ENCODE data around the gene VIPAS39. TPM values are rescaled to one million over a fixed set of nuclear protein-coding genes. Genes with fewer than 3 reads are reported as not detected.

Gene VIPAS39
- total RNA-seq, 1 experiment from 2014 or later, result 18.5 TPM

GRCh38 chr14:77457115-77457521, 283 bp downstream of the VIPAS39 start:
- H3K79me2 ChIP-seq (ENCODE audit: insufficient read depth, low read length), result peaks cover 13% of the 10 kb centered on the region; the same call in 1 of the 2 replicates
- H3T11ph ChIP-seq (ENCODE audit: low read length), result no peak overlapping the region
- H2BK12ac ChIP-seq (ENCODE audit: insufficient read length, low read depth, low read length), result no peak overlapping the region
- H3K4ac ChIP-seq (ENCODE audit: low read depth, low read length), result no peak overlapping the region
- H2BK20ac ChIP-seq (ENCODE audit: low read depth, low read length, poor library complexity, severe bottlenecking), result no peak overlapping the region
- peaks cover 4% of the 10 kb centered on the region for H3K23me2 ChIP-seq (ENCODE audit: insufficient read length, low read depth, low read length, poor library complexity, severe bottlenecking)
- peaks cover 24 to 40% (median 36%) of the 10 kb centered on the region in 3 experiments for H3K36me3 Mint-ChIP-seq (ENCODE audit: insufficient read depth in 1 of 3, low read depth in 3 of 3)
- H2BK5ac ChIP-seq (ENCODE audit: insufficient read length, low read length), result no peak overlapping the region
- no peak for TF ChIP-seq CTCF (conservative IDR thresholded peaks at IDR 0.05)
- H3K23ac ChIP-seq (ENCODE audit: insufficient read length, low read depth, low read length), result no peak overlapping the region
- H3K4me3 Mint-ChIP-seq, result peak overlapping the region; percentile 100
- no peaks in the 10 kb centered on the region; the same call in 1 of the 2 replicates for H3K4me1 ChIP-seq (ENCODE audit: insufficient read depth, low read length)
- no peak overlapping the region for H2AFZ ChIP-seq (ENCODE audit: low read length)
- H3K4me1 Mint-ChIP-seq, result peaks cover 20 to 22% of the 10 kb centered on the region in 2 experiments
- no peak overlapping the region for H2BK15ac ChIP-seq (ENCODE audit: low read depth, low read length)
- peak overlapping the region; percentile 9 for H3K27ac ChIP-seq (ENCODE audit: insufficient read length, low read depth, low read length)
- DNase-seq, result no peak
- WGBS (ENCODE audit: extremely low coverage, insufficient read length, low lambda C conversion rate), result no CpG with 5 or more reads among the region's 18 CpGs
- no peak overlapping the region for H3K14ac ChIP-seq (ENCODE audit: insufficient read depth, low read length)
- no peak overlapping the region for H4K91ac ChIP-seq (ENCODE audit: insufficient read length, low read depth, low read length)
- H3K18ac ChIP-seq (ENCODE audit: insufficient read length, low read depth, low read length), result no peak overlapping the region
- no peaks in the 10 kb centered on the region for H3K9me3 Mint-ChIP-seq
- peak overlapping the region; percentile 80 for H3K9ac ChIP-seq (ENCODE audit: extremely low read depth, insufficient read length, low read length)
- H3K27me3 ChIP-seq (ENCODE audit: insufficient read depth, low read length), result no peaks in the 10 kb centered on the region
- H3K27ac Mint-ChIP-seq, result peak overlapping the region; percentile 92 to 96 (median 96)
- H3K4me2 ChIP-seq (ENCODE audit: insufficient read depth, insufficient read length, low read length), result peak overlapping the region; percentile 89
- H3K56ac ChIP-seq (ENCODE audit: insufficient read length, low read depth, low read length), result no peak overlapping the region
- H4K20me1 ChIP-seq (ENCODE audit: control insufficient read depth, insufficient read depth, insufficient read length), result no peaks in the 10 kb centered on the region
- peaks cover 7% of the 10 kb centered on the region for H3K79me1 ChIP-seq (ENCODE audit: insufficient read depth, low read depth, low read length, poor library complexity, severe bottlenecking)
- no peaks in the 10 kb centered on the region for H3K27me3 Mint-ChIP-seq (ENCODE audit: low read depth)
- H4K8ac ChIP-seq (replicated peaks; ENCODE audit: insufficient read length, low read depth, low read length), result no peak overlapping the region
- H2BK120ac ChIP-seq (ENCODE audit: low read depth, low read length, poor library complexity, severe bottlenecking), result no peak overlapping the region
- H2AK5ac ChIP-seq (ENCODE audit: insufficient read length, low read length), result no peak overlapping the region
- no peak overlapping the region for H4K5ac ChIP-seq (ENCODE audit: insufficient read length, low read depth, low read length)
- no peaks in the 10 kb centered on the region for H3K9me3 ChIP-seq (ENCODE audit: control insufficient read depth, low read depth, low read length)
